Gastrocnemius medialis (tissue), 4 donors: ENCODE results near the gene ZNF652. TPM values are rescaled to one million over a fixed set of nuclear protein-coding genes. Genes with fewer than 3 reads are reported as not detected.

Source experiments
- ATAC-seq, 2 donors: fragments of 150-250 bp; one replicate each; pipeline ENCODE4 v1.9.1; 2016
- DNase-seq, 2 donors: peaks; one replicate each; pipeline ENCODE4 v3.0.0-alpha.2; 2019
- H3K27ac ChIP-seq, 4 donors: fragments of 200-600 bp; sonication (generic); 1 replicate in 1 of 4; 2 replicates in 3 of 4; pipeline ENCODE4 v1.5.1; 2016 to 2018; ENCODE audit warnings: mild to moderate bottlenecking in 2 of 4, moderate library complexity in 1 of 4
- H3K27me3 ChIP-seq, 3 donors: fragments of 200-600 bp; sonication (generic) in 2 of 3; 1 replicate in 1 of 3; 2 replicates in 2 of 3; pipeline versions ENCODE4 v1.5.1 to v1.6.0; 2016 to 2019; ENCODE audit warnings: mild to moderate bottlenecking in 1 of 3, moderate library complexity in 1 of 3
- H3K36me3 ChIP-seq, 2 donors: fragments of 200-600 bp; sonication (generic) in 1 of 2; one replicate each; pipeline ENCODE4 v1.5.1; 2017 to 2018
- H3K4me1 ChIP-seq, 2 donors: fragments of 200-600 bp; sonication (generic) in 1 of 2; one replicate each; pipeline ENCODE4 v1.5.1; 2016 to 2017; ENCODE audit warnings: mild to moderate bottlenecking in 2 of 2
- H3K4me3 ChIP-seq, 4 donors: fragments of 200-600 bp; sonication (generic) in 3 of 4; 1 replicate in 1 of 4; 2 replicates in 3 of 4; pipeline ENCODE4 v1.5.1; 2016 to 2019; ENCODE audit warnings: mild to moderate bottlenecking in 2 of 4
- H3K9me3 ChIP-seq, 3 donors: fragments of 200-600 bp; sonication (generic) in 2 of 3; 1 replicate in 1 of 3; 2 replicates in 2 of 3; pipeline ENCODE4 v1.5.1; 2016 to 2019
- POLR2A ChIP-seq, 2 donors: fragments of 450-650 bp; IDR thresholded peaks; one replicate each; pipeline ENCODE4 v1.6.1; 2017; ENCODE audit warnings: antibody characterized with exemption in 2 of 2, mild to moderate bottlenecking in 2 of 2, moderate library complexity in 2 of 2
- in situ Hi-C, 4 donors: fragments of 200-750 bp; cut with MboI; loops; one replicate each; pipeline versions ENCODE4 v1.15.0 to v1.8.0; 2017; ENCODE audit warnings: low sequenced_read_pairs in 4 of 4
- intact Hi-C: fragments of 100-400 bp; cut with DNase I; formaldehyde crosslinking; loops from one replicate; pipeline ENCODE4 v1.15.1; 2023; ENCODE audit warnings: low total_unique reads
- total RNA-seq, 4 donors: library from RNA; depleted of rRNA; stranded (reverse); fragments of >200 nt; gene quantifications; one replicate each; pipeline versions ENCODE4 v1.1.0 to v1.2.3, GENCODE V29; 2016
- TF ChIP-seq, protein P1 (sequence below), 5 experiments: fragments of 450-650 bp in 3 of 5; fragments of 200-600 bp in 2 of 5; sonication (generic) in 2 of 5; IDR thresholded peaks in 4 of 5; conservative IDR thresholded peaks in 1 of 5; 1 replicate in 4 of 5; 2 replicates in 1 of 5; pipeline ENCODE4 v1.5.1; 2016 to 2019; ENCODE audit warnings: antibody characterized with exemption in 5 of 5, mild to moderate bottlenecking in 3 of 5, moderate library complexity in 3 of 5

The ZNF652 gene
- total RNA-seq, 4 donors from 2014 or later: 32.8 to 49.6 (median 41.1) TPM

DNA sequence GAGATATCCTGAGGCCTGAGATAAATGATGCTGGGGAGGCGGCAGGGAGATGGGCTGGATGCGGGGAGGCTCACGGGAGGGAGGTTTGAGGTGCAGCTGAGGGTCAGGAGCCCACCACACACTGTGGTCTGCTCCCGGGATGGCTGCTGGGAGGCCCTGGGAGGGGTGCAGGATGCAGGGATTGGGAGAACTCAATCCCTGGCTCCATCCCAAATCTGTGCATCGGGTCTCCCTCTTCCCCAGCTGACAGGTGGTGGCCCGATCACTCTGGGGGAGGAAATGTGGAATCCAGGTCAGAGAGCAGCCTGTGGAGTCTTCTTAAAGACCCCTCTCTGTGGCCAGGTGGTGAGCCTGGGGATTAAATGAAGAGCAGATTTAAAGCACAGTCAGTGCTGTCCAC lies 40.7 kb upstream of the ZNF652 start:
- Histone ChIP-seq H3K4me3 (no peak overlapping the region), H3K27me3 (no peaks in the 10 kb centered on the region), H3K36me3 (peaks cover 0 to 53% of the 10 kb centered on the region in 2 donors), H3K27ac (no peak overlapping the region), H3K9me3 (no peaks in the 10 kb centered on the region), H3K4me1 (peaks cover 1 to 2% of the 10 kb centered on the region in 2 donors)
- in situ Hi-C loops (loop anchor here in 2 of 4 donors (10.0 to 25.0 kb wide), 3 partner anchors 215 to 310 kb away; partner anchors contain the start of gene SLC35B1 (in 1 of the 2)), intact Hi-C loops (no loop called here)
- no peak for TF ChIP-seq POLR2A (IDR thresholded peaks at IDR 0.05)
- TF ChIP-seq, protein P1, sequence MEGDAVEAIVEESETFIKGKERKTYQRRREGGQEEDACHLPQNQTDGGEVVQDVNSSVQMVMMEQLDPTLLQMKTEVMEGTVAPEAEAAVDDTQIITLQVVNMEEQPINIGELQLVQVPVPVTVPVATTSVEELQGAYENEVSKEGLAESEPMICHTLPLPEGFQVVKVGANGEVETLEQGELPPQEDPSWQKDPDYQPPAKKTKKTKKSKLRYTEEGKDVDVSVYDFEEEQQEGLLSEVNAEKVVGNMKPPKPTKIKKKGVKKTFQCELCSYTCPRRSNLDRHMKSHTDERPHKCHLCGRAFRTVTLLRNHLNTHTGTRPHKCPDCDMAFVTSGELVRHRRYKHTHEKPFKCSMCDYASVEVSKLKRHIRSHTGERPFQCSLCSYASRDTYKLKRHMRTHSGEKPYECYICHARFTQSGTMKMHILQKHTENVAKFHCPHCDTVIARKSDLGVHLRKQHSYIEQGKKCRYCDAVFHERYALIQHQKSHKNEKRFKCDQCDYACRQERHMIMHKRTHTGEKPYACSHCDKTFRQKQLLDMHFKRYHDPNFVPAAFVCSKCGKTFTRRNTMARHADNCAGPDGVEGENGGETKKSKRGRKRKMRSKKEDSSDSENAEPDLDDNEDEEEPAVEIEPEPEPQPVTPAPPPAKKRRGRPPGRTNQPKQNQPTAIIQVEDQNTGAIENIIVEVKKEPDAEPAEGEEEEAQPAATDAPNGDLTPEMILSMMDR (IDR thresholded peaks at IDR 0.05 in 4 of 5, conservative IDR thresholded peaks at IDR 0.05 in 1 of 5): no peak
- DNase-seq (no peak), ATAC-seq (no peak)

DNA sequence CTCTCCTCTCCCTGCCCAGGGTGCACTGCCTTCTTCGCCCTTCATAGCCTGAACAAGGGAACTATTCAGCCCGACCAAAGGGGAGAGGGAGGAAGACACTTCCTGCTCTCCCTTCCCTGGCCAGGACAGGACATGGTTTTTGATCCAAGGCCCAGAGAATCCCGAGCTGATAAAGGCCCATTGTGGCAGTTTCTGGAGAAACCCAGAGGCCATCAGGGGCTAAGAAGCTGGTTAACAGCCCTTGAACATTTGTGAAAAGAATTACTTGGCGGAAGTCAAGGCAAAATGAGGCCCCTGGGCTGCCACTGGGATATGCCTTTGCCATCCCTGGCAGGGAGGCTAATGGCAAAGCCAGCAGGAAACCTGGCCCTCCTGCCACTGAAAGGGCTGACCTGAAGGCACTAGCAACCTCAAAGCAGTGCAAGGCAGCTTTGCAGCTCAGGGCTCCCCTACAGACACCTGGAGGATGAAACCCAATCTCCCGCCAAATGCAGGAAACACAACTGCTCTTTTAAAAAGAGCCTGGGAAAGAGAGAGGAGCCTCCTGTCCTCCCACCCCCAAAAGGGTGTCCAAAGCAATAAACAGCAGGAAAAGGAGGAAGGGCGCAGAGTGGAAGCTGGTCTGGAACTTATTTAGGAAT lies 40.0 kb upstream of the ZNF652 start:
- in situ Hi-C loops (loop anchor here in 2 of 4 donors (10.0 to 25.0 kb wide), 3 partner anchors 215 to 310 kb away; partner anchors contain the start of gene SLC35B1 (in 1 of the 2)), intact Hi-C loops (no loop called here)
- DNase-seq: no peak
- ATAC-seq: no peak
- H3K9me3 ChIP-seq: no peaks in the 10 kb centered on the region
- H3K27ac ChIP-seq: no peak overlapping the region
- H3K27me3 ChIP-seq: no peaks in the 10 kb centered on the region
- H3K4me3 ChIP-seq: no peak overlapping the region
- peaks cover 3 to 7% of the 10 kb centered on the region in 2 donors for H3K4me1 ChIP-seq
- H3K36me3 ChIP-seq: peaks cover 0 to 47% of the 10 kb centered on the region in 2 donors
- no peak for TF ChIP-seq POLR2A (IDR thresholded peaks at IDR 0.05)
- TF ChIP-seq, protein P1 (IDR thresholded peaks at IDR 0.05 in 4 of 5, conservative IDR thresholded peaks at IDR 0.05 in 1 of 5): no peak

DNA sequence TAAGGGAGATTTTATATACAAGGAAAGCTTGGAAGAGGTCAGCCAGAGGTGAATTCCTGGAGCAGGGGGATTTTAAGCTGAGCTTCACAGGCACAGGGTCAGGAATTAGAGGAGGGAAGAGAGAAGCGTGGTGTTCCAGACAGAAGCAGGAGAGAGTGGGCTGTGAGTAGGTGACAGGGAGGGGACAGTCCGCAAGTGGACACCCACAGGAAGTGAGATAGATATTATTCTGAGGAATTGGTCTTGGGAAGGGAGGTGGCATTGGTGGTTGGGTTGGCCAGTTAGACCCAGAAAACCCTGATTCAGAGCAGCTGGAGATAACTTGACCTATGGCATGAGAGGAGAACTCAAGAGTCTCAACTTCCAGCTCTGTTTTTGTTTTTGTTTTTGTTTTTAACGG lies 37.9 kb upstream of the ZNF652 start:
- no peak overlapping the region for H3K27ac ChIP-seq
- no peak for DNase-seq
- H3K4me3 ChIP-seq: no peak overlapping the region

DNA sequence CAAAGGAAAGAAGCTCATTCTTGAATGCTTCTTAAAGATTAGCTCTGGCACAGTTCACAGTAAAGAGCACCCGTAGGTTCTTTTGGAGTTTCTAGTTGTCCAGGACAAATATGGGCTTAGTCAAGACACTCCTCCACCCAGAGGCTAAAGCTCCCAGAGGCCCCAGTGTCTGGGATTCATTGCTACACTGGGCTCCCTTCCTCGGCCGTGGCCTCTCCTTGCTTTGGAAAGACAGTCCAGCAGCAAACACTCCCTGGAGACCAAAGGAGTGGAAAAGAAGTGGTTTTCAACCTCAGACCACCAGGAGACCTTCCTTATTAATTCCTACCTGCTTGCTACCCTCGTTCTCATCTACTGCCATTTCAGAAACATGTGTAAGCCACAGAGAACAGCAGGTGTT lies 35.5 kb upstream of the ZNF652 start:
- Histone ChIP-seq H3K9me3 (no peaks in the 10 kb centered on the region), H3K36me3 (peaks cover 0 to 4% of the 10 kb centered on the region in 2 donors), H3K4me3 (no peak overlapping the region), H3K27me3 (no peaks in the 10 kb centered on the region), H3K4me1 (peaks cover 10% of the 10 kb centered on the region in 2 donors), H3K27ac (no peak overlapping the region)
- ATAC-seq (no peak), DNase-seq (no peak)
- intact Hi-C loops: no loop called here
- TF ChIP-seq, protein P1 (IDR thresholded peaks at IDR 0.05 in 4 of 5, conservative IDR thresholded peaks at IDR 0.05 in 1 of 5): no peak
- no peak for TF ChIP-seq POLR2A (IDR thresholded peaks at IDR 0.05)
- in situ Hi-C loops: loop anchor here in 3 of 4 donors (5.0 kb wide), 2 partner anchors 80 to 85 kb away; no protein-coding TSS in a partner anchor

More for the DNA sequence above, 37.9 kb upstream of the ZNF652 start:
- no peak for ATAC-seq
- H3K36me3 ChIP-seq: peaks cover 0 to 26% of the 10 kb centered on the region in 2 donors
- H3K4me1 ChIP-seq: peaks cover 3 to 7% of the 10 kb centered on the region in 2 donors
- no peak for TF ChIP-seq POLR2A (IDR thresholded peaks at IDR 0.05)
- TF ChIP-seq, protein P1 (IDR thresholded peaks at IDR 0.05 in 4 of 5, conservative IDR thresholded peaks at IDR 0.05 in 1 of 5): no peak
- intact Hi-C loops: no loop called here
- in situ Hi-C loops: loop anchor here (5.0 to 25.0 kb wide), 5 partner anchors 83 to 312 kb away; partner anchors contain the start of gene SLC35B1 (in 1 of the 4)
- no peaks in the 10 kb centered on the region for H3K27me3 ChIP-seq
- H3K9me3 ChIP-seq: no peaks in the 10 kb centered on the region
